Lower leg skin (tissue), 3 donors: ENCODE measurements around the gene MAMLD1.

ENCODE experiments used
- POLR2A ChIP-seq, 2 donors: fragments of 450-650 bp; IDR thresholded peaks; one replicate each; pipeline ENCODE4 v1.6.1; 2016 to 2017; ENCODE audit warnings: antibody characterized with exemption in 2 of 2, mild to moderate bottlenecking in 1 of 2, moderate library complexity in 1 of 2
- TF ChIP-seq, protein P1 (sequence below), 3 donors: fragments of 450-650 bp; IDR thresholded peaks; one replicate each; pipeline ENCODE4 v1.5.1; 2016; ENCODE audit warnings: antibody characterized with exemption in 3 of 3, mild to moderate bottlenecking in 3 of 3, moderate library complexity in 2 of 3

DNA sequence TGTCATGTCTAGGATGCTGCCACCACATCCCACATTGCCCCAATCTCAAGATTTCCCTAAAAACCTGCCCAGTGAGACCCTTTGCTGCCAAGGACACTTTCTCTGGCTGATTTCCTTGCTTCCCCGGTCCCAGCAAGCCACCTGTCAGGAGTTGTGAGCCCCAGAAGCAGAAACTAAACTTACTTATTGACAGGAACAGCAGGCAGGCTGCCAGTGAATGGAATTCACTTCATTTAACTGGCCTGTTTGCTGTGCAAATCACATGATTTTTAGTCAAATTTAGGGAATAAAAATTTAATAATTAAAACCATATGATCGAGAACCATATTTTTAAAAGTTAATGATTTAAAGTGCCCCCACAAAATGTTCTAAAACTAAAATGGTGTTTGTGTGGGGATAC lies 48.5 kb downstream of the MAMLD1 start:
- TF ChIP-seq, protein P1, sequence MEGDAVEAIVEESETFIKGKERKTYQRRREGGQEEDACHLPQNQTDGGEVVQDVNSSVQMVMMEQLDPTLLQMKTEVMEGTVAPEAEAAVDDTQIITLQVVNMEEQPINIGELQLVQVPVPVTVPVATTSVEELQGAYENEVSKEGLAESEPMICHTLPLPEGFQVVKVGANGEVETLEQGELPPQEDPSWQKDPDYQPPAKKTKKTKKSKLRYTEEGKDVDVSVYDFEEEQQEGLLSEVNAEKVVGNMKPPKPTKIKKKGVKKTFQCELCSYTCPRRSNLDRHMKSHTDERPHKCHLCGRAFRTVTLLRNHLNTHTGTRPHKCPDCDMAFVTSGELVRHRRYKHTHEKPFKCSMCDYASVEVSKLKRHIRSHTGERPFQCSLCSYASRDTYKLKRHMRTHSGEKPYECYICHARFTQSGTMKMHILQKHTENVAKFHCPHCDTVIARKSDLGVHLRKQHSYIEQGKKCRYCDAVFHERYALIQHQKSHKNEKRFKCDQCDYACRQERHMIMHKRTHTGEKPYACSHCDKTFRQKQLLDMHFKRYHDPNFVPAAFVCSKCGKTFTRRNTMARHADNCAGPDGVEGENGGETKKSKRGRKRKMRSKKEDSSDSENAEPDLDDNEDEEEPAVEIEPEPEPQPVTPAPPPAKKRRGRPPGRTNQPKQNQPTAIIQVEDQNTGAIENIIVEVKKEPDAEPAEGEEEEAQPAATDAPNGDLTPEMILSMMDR (IDR thresholded peaks at IDR 0.05): no peak
- TF ChIP-seq POLR2A (IDR thresholded peaks at IDR 0.05): no peak
